IPS-15b (cell line): ENCODE data around the gene RALY.
A peak's percentile ranks its signal among the peaks of the same experiment; 100 is the strongest.
"Not testable (repeated sequence)": the region's sequence is repeated elsewhere in the genome, so short reads cannot be mapped to it uniquely, and the experiment has no call there.

Source experiments
- H3K27me3 ChIP-seq: one replicate; pipeline ENCODE4 v1.6.1; 2013; ENCODE audit warnings: low read length; ENCODE audit not compliant: control insufficient read depth, insufficient read depth
- H3K36me3 ChIP-seq: one replicate; pipeline ENCODE4 v1.6.1; 2013; ENCODE audit warnings: low read length; ENCODE audit not compliant: control insufficient read depth, insufficient read depth
- H3K4me1 ChIP-seq: one replicate; pipeline ENCODE4 v1.6.1; 2013; ENCODE audit warnings: mild to moderate bottlenecking, low read length; ENCODE audit not compliant: control insufficient read depth, insufficient read depth
- H3K4me3 ChIP-seq: one replicate; pipeline ENCODE4 v1.5.1; 2013; ENCODE audit warnings: low read depth, low read length
- H3K9ac ChIP-seq: one replicate; pipeline ENCODE4 v1.6.1; 2013; ENCODE audit warnings: low read depth, mild to moderate bottlenecking, low read length
- H3K9me3 ChIP-seq: one replicate; pipeline ENCODE4 v1.6.1; 2013; ENCODE audit warnings: mild to moderate bottlenecking, low read length; ENCODE audit not compliant: control insufficient read depth, insufficient read depth

The RALY gene

GRCh38 chr20:34022839-34023234 lies 29.1 kb downstream of the RALY start:
- H3K9me3 ChIP-seq = no peaks in the 10 kb centered on the region
- no peaks in the 10 kb centered on the region for H3K27me3 ChIP-seq
- H3K4me1 ChIP-seq = peaks cover 11% of the 10 kb centered on the region
- H3K4me3 ChIP-seq = no peak overlapping the region
- H3K9ac ChIP-seq = no peak overlapping the region
- H3K36me3 ChIP-seq = no peaks in the 10 kb centered on the region

GRCh38 chr20:34023937-34024722 lies 30.4 kb downstream of the RALY start:
- Histone ChIP-seq H3K27me3 (no peaks in the 10 kb centered on the region), H3K4me3 (no peak overlapping the region), H3K36me3 (no peaks in the 10 kb centered on the region), H3K4me1 (peaks cover 11% of the 10 kb centered on the region), H3K9me3 (no peaks in the 10 kb centered on the region), H3K9ac (no peak overlapping the region)

- Histone ChIP-seq H3K36me3 (no peaks in the 10 kb centered on the region), H3K9ac (no peak overlapping the region), H3K4me3 (no peak overlapping the region), H3K4me1 (peaks cover 11% of the 10 kb centered on the region), H3K9me3 (no peaks in the 10 kb centered on the region), H3K27me3 (no peaks in the 10 kb centered on the region)
These were observed 31.1 kb downstream of the RALY start for GRCh38 chr20:34024723-34025351.

- H3K9me3 ChIP-seq, H3K9ac ChIP-seq, H3K27me3 ChIP-seq, H3K4me3 ChIP-seq, H3K36me3 ChIP-seq: not testable (repeated sequence)
- peaks cover 14% of the 10 kb centered on the region for H3K4me1 ChIP-seq
These were observed 34.3 kb downstream of the RALY start for GRCh38 chr20:34028013-34028412.

- Histone ChIP-seq H3K9me3 (no peaks in the 10 kb centered on the region), H3K36me3 (no peaks in the 10 kb centered on the region), H3K27me3 (no peaks in the 10 kb centered on the region), H3K9ac (no peak overlapping the region), H3K4me1 (peaks cover 10% of the 10 kb centered on the region), H3K4me3 (no peak overlapping the region)
These were observed 35.7 kb downstream of the RALY start for GRCh38 chr20:34029415-34029814.

GRCh38 chr20:34030456-34030855 lies 36.7 kb downstream of the RALY start:
- no peaks in the 10 kb centered on the region for H3K27me3 ChIP-seq
- no peak overlapping the region for H3K9ac ChIP-seq
- H3K36me3 ChIP-seq = no peaks in the 10 kb centered on the region
- peaks cover 4% of the 10 kb centered on the region for H3K4me1 ChIP-seq
- H3K9me3 ChIP-seq = no peaks in the 10 kb centered on the region
- H3K4me3 ChIP-seq = no peak overlapping the region

- H3K4me1 ChIP-seq = peaks cover 10% of the 10 kb centered on the region
- H3K36me3 ChIP-seq = no peaks in the 10 kb centered on the region
- no peak overlapping the region for H3K4me3 ChIP-seq
- no peak overlapping the region for H3K9ac ChIP-seq
- no peaks in the 10 kb centered on the region for H3K27me3 ChIP-seq
- no peaks in the 10 kb centered on the region for H3K9me3 ChIP-seq
These were observed 40.2 kb downstream of the RALY start for GRCh38 chr20:34033903-34034302.

- Histone ChIP-seq H3K27me3 (no peaks in the 10 kb centered on the region), H3K36me3 (no peaks in the 10 kb centered on the region), H3K9ac (no peak overlapping the region), H3K9me3 (no peaks in the 10 kb centered on the region), H3K4me1 (peaks cover 6% of the 10 kb centered on the region), H3K4me3 (no peak overlapping the region)
These were observed 43.4 kb downstream of the RALY start for GRCh38 chr20:34037121-34037520.

GRCh38 chr20:34037767-34038166 lies 44.1 kb downstream of the RALY start:
- no peak overlapping the region for H3K4me3 ChIP-seq
- H3K36me3 ChIP-seq = no peaks in the 10 kb centered on the region
- H3K9me3 ChIP-seq = no peaks in the 10 kb centered on the region
- H3K4me1 ChIP-seq = peaks cover 6% of the 10 kb centered on the region
- no peaks in the 10 kb centered on the region for H3K27me3 ChIP-seq
- H3K9ac ChIP-seq = no peak overlapping the region

GRCh38 chr20:34040300-34040995 lies 46.7 kb downstream of the RALY start:
- peak overlapping the region; percentile 18 for H3K9ac ChIP-seq
- no peaks in the 10 kb centered on the region for H3K36me3 ChIP-seq
- H3K4me3 ChIP-seq = no peak overlapping the region
- no peaks in the 10 kb centered on the region for H3K9me3 ChIP-seq
- H3K4me1 ChIP-seq = peaks cover 10% of the 10 kb centered on the region
- H3K27me3 ChIP-seq = no peaks in the 10 kb centered on the region

GRCh38 chr20:34041226-34041625 lies 47.5 kb downstream of the RALY start:
- Histone ChIP-seq H3K4me1 (peaks cover 18% of the 10 kb centered on the region), H3K36me3 (no peaks in the 10 kb centered on the region), H3K4me3 (no peak overlapping the region), H3K9me3 (no peaks in the 10 kb centered on the region), H3K27me3 (no peaks in the 10 kb centered on the region), H3K9ac (no peak overlapping the region)

GRCh38 chr20:34042262-34042661 lies 48.6 kb downstream of the RALY start:
- Histone ChIP-seq H3K36me3 (no peaks in the 10 kb centered on the region), H3K4me1 (peaks cover 14% of the 10 kb centered on the region), H3K9ac (no peak overlapping the region), H3K27me3 (no peaks in the 10 kb centered on the region), H3K9me3 (no peaks in the 10 kb centered on the region), H3K4me3 (no peak overlapping the region)
